ENCODE results near the gene SLC12A6.

Gene SLC12A6

DNA sequence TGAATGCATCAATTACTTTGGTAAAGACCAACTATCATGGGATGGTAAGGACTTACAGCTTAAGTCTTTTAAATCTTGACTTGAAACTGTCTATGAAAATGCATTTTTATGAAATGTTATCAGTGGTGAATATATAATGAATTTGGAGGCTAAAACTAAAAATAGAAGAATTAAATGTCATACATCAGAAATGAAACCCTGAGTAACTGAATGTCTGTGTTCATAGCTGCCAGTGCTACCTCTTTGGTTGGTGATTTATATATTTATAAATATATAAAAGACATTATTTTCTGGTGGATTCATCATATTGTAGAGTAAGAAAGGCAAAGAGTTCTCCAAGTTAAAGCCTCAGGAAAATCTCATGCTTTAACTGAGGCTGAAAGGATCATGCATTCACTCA is 12.2 kb downstream of the SLC12A6 start:
- ChIA-PET POLR2A (interaction anchor here (0.5 to 1.0 kb wide), 4 partner anchors 9 to 17 kb away, joined by 3 to 5 read pairs (median 4); partner anchors contain the start of gene SLC12A6), CTCF (interaction anchor here (0.8 to 2.5 kb wide), 5 partner anchors 11 to 42 kb away, joined by 3 to 11 read pairs (median 3); partner anchors contain the start of genes LPCAT4, NOP10, NUTM1 and SLC12A6)

GRCh38 chr15:34324933-34325332 is 12.6 kb downstream of the SLC12A6 start:
- DNase-seq (ENCODE audit: extremely low spot score) = no peak
- no peak for TF ChIP-seq CTCF (IDR thresholded peaks at IDR 0.05; ENCODE audit: control extremely low read depth, extremely low read depth, low read depth, missing control alignments)
- POLR2A ChIA-PET = interaction anchor here (0.5 to 1.0 kb wide), 3 partner anchors 8 to 16 kb away, joined by 3 to 5 read pairs (median 5); partner anchors contain the start of gene SLC12A6
- CTCF ChIA-PET = interaction anchor here (1.3 to 2.5 kb wide), 4 partner anchors 11 to 18 kb away, joined by 3 to 11 read pairs (median 4); partner anchors contain the start of genes NOP10, NUTM1 and SLC12A6

More for the DNA sequence above, 12.2 kb downstream of the SLC12A6 start:
- DNase-seq (ENCODE audit: extremely low spot score) = no peak
- TF ChIP-seq CTCF (IDR thresholded peaks at IDR 0.05; ENCODE audit: control extremely low read depth, extremely low read depth, low read depth, missing control alignments) = no peak

DNA sequence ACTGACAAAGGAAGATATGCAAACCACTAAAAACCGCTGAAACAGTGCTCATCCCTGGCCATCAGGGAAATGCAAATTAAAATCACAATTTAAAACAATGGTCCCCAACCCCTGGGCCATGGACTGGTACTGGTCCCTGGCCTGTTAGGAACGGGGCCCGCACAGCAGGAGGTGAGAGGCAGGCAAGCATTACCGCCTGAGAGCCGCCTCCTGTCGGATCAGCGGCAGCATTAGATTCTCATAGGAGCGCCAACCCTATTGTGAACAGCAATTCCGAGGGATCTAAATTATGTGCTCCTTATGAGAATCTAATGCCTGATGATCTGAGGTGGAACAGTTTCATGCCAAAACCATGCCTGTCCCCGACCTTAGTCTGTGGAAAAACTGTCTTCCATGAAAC is 14.4 kb downstream of the SLC12A6 start:
- TF ChIP-seq CTCF (IDR thresholded peaks at IDR 0.05; ENCODE audit: control extremely low read depth, extremely low read depth, low read depth, missing control alignments) = no peak
- POLR2A ChIA-PET = no interaction called here
- CTCF ChIA-PET = no interaction called here
- DNase-seq (ENCODE audit: extremely low spot score) = no peak

- POLR2A ChIA-PET = interaction anchor here (1.0 to 1.7 kb wide), 3 partner anchors 10 to 48 kb away, joined by 3 to 9 read pairs (median 3); partner anchors contain the start of gene SLC12A6
Observed at GRCh38 chr15:34318277-34319079, 19.1 kb downstream of the SLC12A6 start.

GRCh38 chr15:34314491-34315490 is 22.8 kb downstream of the SLC12A6 start:
- no peak for TF ChIP-seq CTCF (IDR thresholded peaks at IDR 0.05; ENCODE audit: control extremely low read depth, extremely low read depth, low read depth, missing control alignments)
- no peak for DNase-seq (ENCODE audit: extremely low spot score)
- ChIA-PET CTCF (interaction anchor here (0.9 to 2.2 kb wide), 5 partner anchors 10 to 28 kb away, joined by 3 to 9 read pairs (median 5); partner anchors contain the start of genes NOP10, NUTM1 and SLC12A6), POLR2A (interaction anchor here (0.7 kb wide), 1 partner anchor 19 kb away, joined by 4 read pairs; no protein-coding TSS in a partner anchor)

More at GRCh38 chr15:34318277-34319079, 19.1 kb downstream of the SLC12A6 start:
- TF ChIP-seq CTCF (IDR thresholded peaks at IDR 0.05; ENCODE audit: control extremely low read depth, extremely low read depth, low read depth, missing control alignments) = no peak
- CTCF ChIA-PET = interaction anchor here (1.4 to 4.7 kb wide), 7 partner anchors 10 to 110 kb away, joined by 3 to 29 read pairs (median 5); partner anchors contain the start of gene LPCAT4
- DNase-seq (ENCODE audit: extremely low spot score) = peak; percentile 39
